C4-2B (cell line): ENCODE results near the gene CARD8.

Experiments used
- ZFX ChIP-seq: fragments of 450-650 bp; IDR thresholded peaks from 2 replicates; pipeline ENCODE4 v1.6.1; 2017
- TF ChIP-seq, protein P1 (sequence below): fragments of 450-650 bp; conservative IDR thresholded peaks from 2 replicates; pipeline ENCODE4 v1.5.1; 2017; ENCODE audit warnings: mild to moderate bottlenecking

DNA sequence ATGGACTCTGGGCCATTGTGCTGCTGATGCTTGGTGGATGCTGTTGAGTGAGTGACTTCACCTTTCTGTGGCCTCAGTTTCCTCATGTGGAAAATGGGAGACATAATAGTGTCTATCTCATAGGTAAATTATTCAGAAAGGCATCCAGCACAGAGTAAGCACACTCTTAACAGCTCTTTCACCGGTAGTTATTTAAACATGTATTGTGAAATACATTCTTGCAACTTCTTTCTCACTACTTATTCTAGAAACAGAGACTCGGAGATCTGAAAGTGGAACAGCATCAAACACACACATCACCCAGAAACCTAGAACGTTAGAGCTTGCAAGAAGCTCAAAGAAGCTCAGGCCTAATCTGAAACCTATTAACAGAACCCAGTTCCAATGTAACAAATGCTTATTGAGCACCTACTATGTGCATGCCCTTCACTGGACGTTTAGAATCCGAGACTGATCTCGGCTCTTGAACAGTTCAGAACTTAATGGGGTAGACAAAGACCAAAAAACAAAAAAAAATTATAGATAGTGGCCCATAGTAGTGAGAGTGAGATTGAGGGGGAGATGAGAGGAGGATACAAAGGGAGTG is 81.2 kb downstream of the CARD8 start:
- TF ChIP-seq, protein P1, sequence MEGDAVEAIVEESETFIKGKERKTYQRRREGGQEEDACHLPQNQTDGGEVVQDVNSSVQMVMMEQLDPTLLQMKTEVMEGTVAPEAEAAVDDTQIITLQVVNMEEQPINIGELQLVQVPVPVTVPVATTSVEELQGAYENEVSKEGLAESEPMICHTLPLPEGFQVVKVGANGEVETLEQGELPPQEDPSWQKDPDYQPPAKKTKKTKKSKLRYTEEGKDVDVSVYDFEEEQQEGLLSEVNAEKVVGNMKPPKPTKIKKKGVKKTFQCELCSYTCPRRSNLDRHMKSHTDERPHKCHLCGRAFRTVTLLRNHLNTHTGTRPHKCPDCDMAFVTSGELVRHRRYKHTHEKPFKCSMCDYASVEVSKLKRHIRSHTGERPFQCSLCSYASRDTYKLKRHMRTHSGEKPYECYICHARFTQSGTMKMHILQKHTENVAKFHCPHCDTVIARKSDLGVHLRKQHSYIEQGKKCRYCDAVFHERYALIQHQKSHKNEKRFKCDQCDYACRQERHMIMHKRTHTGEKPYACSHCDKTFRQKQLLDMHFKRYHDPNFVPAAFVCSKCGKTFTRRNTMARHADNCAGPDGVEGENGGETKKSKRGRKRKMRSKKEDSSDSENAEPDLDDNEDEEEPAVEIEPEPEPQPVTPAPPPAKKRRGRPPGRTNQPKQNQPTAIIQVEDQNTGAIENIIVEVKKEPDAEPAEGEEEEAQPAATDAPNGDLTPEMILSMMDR: no peak
- TF ChIP-seq ZFX: no peak
